HCT116 (cell line): Measurements from ENCODE around the gene CLIC3. TPM values are rescaled to one million over a fixed set of nuclear protein-coding genes. Genes with fewer than 3 reads are reported as not detected.

Source experiments
- ATAC-seq: fragments of 200-7000 bp; cut with Tn5 transposase; 2 replicates; pipeline ENCODE4 v1.9.1; 2020; ENCODE audit warnings: mild to moderate bottlenecking, moderate library complexity
- BruUV-seq: library from RNA; stranded (reverse); fragments of 400-500 nt; replicated peaks from 2 replicates; lab custom pipeline; 2021; lab: Mats Ljungman, UMichigan
- CTCF ChIA-PET: fragments of 300-600 bp; sonication (Branson Sonifier 250); formaldehyde crosslinking; loops from one replicate; lab custom pipeline; 2021; ENCODE audit warnings: antibody characterized with exemption; lab: Charles Lee
- POLR2A ChIA-PET: fragments of 300-600, 350-600 bp; sonication (Branson Sonifier 250); formaldehyde crosslinking; loops from one replicate; lab custom pipeline; 2021; ENCODE audit warnings: antibody characterized with exemption; lab: Charles Lee
- RAD21 ChIA-PET, 2 experiments: fragments of 300-600 bp; sonication (Branson Sonifier 250); formaldehyde crosslinking; loops; one replicate each; lab custom pipeline; 2023; ENCODE audit warnings: low total read pairs in 2 of 2; ENCODE audit not compliant: uncharacterized antibody in 2 of 2, unreplicated experiment in 2 of 2, low non-redundant PET in 1 of 2; lab: Charles Lee
- DNase-seq: peaks from one replicate; pipeline ENCODE4 v3.0.0-alpha.2; 2010; ENCODE audit warnings: low read depth, low spot score
- H2AFZ ChIP-seq: fragments of 200-600 bp; shearing (Covaris generic), sonication (generic); 2 replicates; pipeline ENCODE4 v1.6.1; 2017; ENCODE audit warnings: low read depth, mixed run types, mixed read lengths, antibody characterized with exemption, low read length; ENCODE audit not compliant: poor library complexity, severe bottlenecking
- H3K27ac ChIP-seq: 2 replicates; pipeline ENCODE4 v1.5.1; 2012; ENCODE audit warnings: low read depth, low read length
- H3K27me3 ChIP-seq: fragments of 200-600 bp; sonication (generic); 2 replicates; pipeline ENCODE4 v1.6.1; 2016; ENCODE audit warnings: mixed run types, low read length, mixed read lengths; ENCODE audit not compliant: insufficient read depth
- H3K36me3 ChIP-seq, 2 experiments: fragments of 200-500 bp in 1 of 2; fragments of 200-600 bp in 1 of 2; sonication (Bioruptor generic) in 1 of 2; sonication (generic) in 1 of 2; 2 replicates each; pipeline versions ENCODE4 v1.5.1 to v1.6.1; 2014 to 2016; ENCODE audit warnings: low read length in 2 of 2, inconsistent platforms in 1 of 2, mixed read lengths in 1 of 2, mixed run types in 1 of 2; ENCODE audit not compliant: insufficient read depth in 2 of 2, control insufficient read depth in 1 of 2
- H3K4me1 ChIP-seq, 2 experiments: fragments of 200-600 bp in 1 of 2; sonication (generic) in 1 of 2; 2 replicates each; pipeline versions ENCODE4 v1.5.1 to v1.6.1; 2012 to 2017; ENCODE audit warnings: low read length in 2 of 2, inconsistent platforms in 1 of 2, mild to moderate bottlenecking in 1 of 2, mixed read lengths in 1 of 2, mixed run types in 1 of 2, moderate library complexity in 1 of 2; ENCODE audit not compliant: insufficient read depth in 2 of 2, control insufficient read depth in 1 of 2
- H3K4me2 ChIP-seq: fragments of 200-600 bp; sonication (generic); 2 replicates; pipeline ENCODE4 v1.6.1; 2017; ENCODE audit warnings: mixed run types, low read length, mixed read lengths
- H3K4me3 ChIP-seq, 2 experiments: fragments of 200-600 bp in 1 of 2; sonication (generic) in 1 of 2; replicated peaks in 1 of 2; 2 replicates each; pipeline ENCODE4 v1.5.1; 2011 to 2016; ENCODE audit warnings: low read length in 2 of 2, control low read depth in 1 of 2, low read depth in 1 of 2, mild to moderate bottlenecking in 1 of 2, mixed read lengths in 1 of 2, mixed run types in 1 of 2
- H3K79me2 ChIP-seq: fragments of 200-600 bp; sonication (generic); 2 replicates; pipeline ENCODE4 v1.6.1; 2017; ENCODE audit warnings: mild to moderate bottlenecking, mixed run types, low read length, moderate library complexity, mixed read lengths; ENCODE audit not compliant: insufficient read depth
- H3K9ac ChIP-seq: fragments of 200-600 bp; sonication (generic); 2 replicates; pipeline ENCODE4 v1.6.1; 2016; ENCODE audit warnings: low read length, mixed read lengths
- H3K9me2 ChIP-seq: fragments of 200-600 bp; sonication (generic), shearing (Covaris generic); 2 replicates; pipeline ENCODE4 v1.6.1; 2017; ENCODE audit warnings: mixed run types, mild to moderate bottlenecking, moderate library complexity; ENCODE audit not compliant: insufficient read depth
- H3K9me3 ChIP-seq, 2 experiments: fragments of 200-500 bp in 1 of 2; fragments of 200-600 bp in 1 of 2; sonication (Bioruptor generic) in 1 of 2; sonication (generic) in 1 of 2; 2 replicates each; pipeline ENCODE4 v1.6.1; 2014 to 2017; ENCODE audit warnings: low read length in 2 of 2, mixed read lengths in 2 of 2, inconsistent platforms in 1 of 2, low read depth in 1 of 2, mild to moderate bottlenecking in 1 of 2, mixed run types in 1 of 2, moderate library complexity in 1 of 2; ENCODE audit not compliant: control insufficient read depth in 1 of 2, insufficient read depth in 1 of 2
- H4K20me1 ChIP-seq: fragments of 200-600 bp; sonication (generic), shearing (Covaris generic); 2 replicates; pipeline ENCODE4 v1.6.1; 2017; ENCODE audit warnings: mixed run types, mild to moderate bottlenecking, moderate library complexity; ENCODE audit not compliant: insufficient read depth
- CBX3 ChIP-seq: IDR thresholded peaks from 2 replicates; pipeline ENCODE4 v1.6.1; 2012; ENCODE audit warnings: low read depth
- CEBPB ChIP-seq: IDR thresholded peaks from 2 replicates; pipeline ENCODE4 v1.6.1; 2012; ENCODE audit warnings: low read depth
- EGR1 ChIP-seq: IDR thresholded peaks from 2 replicates; pipeline ENCODE4 v1.6.1; 2012; ENCODE audit warnings: low read depth
- ELF1 ChIP-seq: IDR thresholded peaks from 2 replicates; pipeline ENCODE4 v1.6.1; 2012; ENCODE audit warnings: low read depth, borderline replicate concordance
- EZH2 ChIP-seq: fragments of 200-600 bp; sonication (generic); IDR thresholded peaks from 2 replicates; pipeline ENCODE4 v1.6.1; 2017; ENCODE audit warnings: antibody characterized with exemption, mixed run types
- EZH2phosphoT487 ChIP-seq: fragments of 200-600 bp; IDR thresholded peaks from 2 replicates; pipeline ENCODE4 v1.6.1; 2018; ENCODE audit warnings: antibody characterized with exemption, borderline replicate concordance
- FOSL1 ChIP-seq: IDR thresholded peaks from 2 replicates; pipeline ENCODE4 v1.6.1; 2012; ENCODE audit warnings: low read depth
- MAX ChIP-seq: IDR thresholded peaks from 2 replicates; pipeline ENCODE4 v1.6.1; 2012
- POLR2AphosphoS5 ChIP-seq: IDR thresholded peaks from 2 replicates; pipeline ENCODE4 v1.6.1; 2011; ENCODE audit warnings: mild to moderate bottlenecking, low read depth, low read length, moderate library complexity
- SIN3A ChIP-seq: IDR thresholded peaks from 2 replicates; pipeline ENCODE4 v1.6.1; 2012; ENCODE audit warnings: low read depth
- SP1 ChIP-seq: IDR thresholded peaks from 2 replicates; pipeline ENCODE4 v1.6.1; 2012; ENCODE audit warnings: low read depth
- SRF ChIP-seq: IDR thresholded peaks from 2 replicates; pipeline ENCODE4 v1.6.1; 2012; ENCODE audit warnings: low read depth
- TCF7L2 ChIP-seq: IDR thresholded peaks from 2 replicates; pipeline ENCODE4 v1.7.0; 2011; ENCODE audit warnings: borderline replicate concordance, inconsistent platforms; ENCODE audit not compliant: insufficient read depth, insufficient read length; ENCODE audit errors: extremely low read depth
- YY1 ChIP-seq: IDR thresholded peaks from 2 replicates; pipeline ENCODE4 v1.6.1; 2011; ENCODE audit warnings: low read length, low read depth, moderate library complexity, mild to moderate bottlenecking; ENCODE audit not compliant: insufficient replicate concordance; ENCODE audit errors: extremely low read depth
- ZFX ChIP-seq: fragments of 450-650 bp; IDR thresholded peaks from 2 replicates; pipeline ENCODE4 v1.6.1; 2017
- ZNF274 ChIP-seq: fragments of 200-500 bp; sonication (Bioruptor generic); IDR thresholded peaks from 2 replicates; pipeline ENCODE4 v1.6.1; 2014; ENCODE audit warnings: mild to moderate bottlenecking, low read depth, low read length, inconsistent platforms
- intact Hi-C: fragments of 100-400 bp; cut with micrococcal nuclease; formaldehyde crosslinking; loops from 2 replicates; pipeline ENCODE4 v1.10.0; 2022
- total RNA-seq: library from RNA; stranded (reverse); gene quantifications from one replicate; pipeline ENCODE4 v1.2.1, GENCODE V29; 2021; ENCODE audit not compliant: unreplicated experiment
- TF ChIP-seq, protein P1 (sequence below): IDR thresholded peaks from 2 replicates; pipeline ENCODE4 v1.6.1; 2012; ENCODE audit warnings: low read depth
- TF ChIP-seq, protein P2 (sequence below): IDR thresholded peaks from 2 replicates; pipeline ENCODE4 v1.6.1; 2012

Gene CLIC3
- total RNA-seq, 1 experiment from 2014 or later: 8.4 TPM

- H3K9me3 ChIP-seq: no peaks in the 10 kb centered on the region
- DNase-seq (no peak), ATAC-seq (no peak)
- no peak within 1 kb of the TSS for H3K27ac ChIP-seq
- no peaks in the 10 kb centered on the region for H3K36me3 ChIP-seq
- ChIA-PET CTCF (no interaction called here), RAD21 (no interaction called here), POLR2A (interaction anchor here (1.0 to 1.3 kb wide), 2 partner anchors 9 to 104 kb away, joined by 3 read pairs; no protein-coding TSS in a partner anchor)
- peaks cover 0 to 13% of the 10 kb centered on the region in 2 experiments; a peak in 2 of 4 replicates for H3K4me1 ChIP-seq
- H3K9ac ChIP-seq: no peak within 1 kb of the TSS
- H3K27me3 ChIP-seq: no peaks in the 10 kb centered on the region
- H3K4me3 ChIP-seq: no peak within 1 kb of the TSS
- no peak within 1 kb of the TSS for H3K4me2 ChIP-seq
- H4K20me1 ChIP-seq: no peaks in the 10 kb centered on the region
- intact Hi-C loops: no loop called here
- no peak within 1 kb of the TSS for H2AFZ ChIP-seq
- no peaks in the 10 kb centered on the region for H3K79me2 ChIP-seq
- H3K9me2 ChIP-seq: no peaks in the 10 kb centered on the region
- no TSS peak for BruUV-seq
- TF ChIP-seq ZNF274 (no peak), SP1 (no peak), ELF1 (no peak), YY1 (no peak), TCF7L2 (no peak), FOSL1 (no peak), EGR1 (no peak), MAX (no peak), SIN3A (no peak), CEBPB (no peak), ZFX (no peak), POLR2AphosphoS5 (no peak), EZH2phosphoT487 (no peak), EZH2 (no peak), CBX3 (no peak), SRF (no peak)
- TF ChIP-seq, protein P1, sequence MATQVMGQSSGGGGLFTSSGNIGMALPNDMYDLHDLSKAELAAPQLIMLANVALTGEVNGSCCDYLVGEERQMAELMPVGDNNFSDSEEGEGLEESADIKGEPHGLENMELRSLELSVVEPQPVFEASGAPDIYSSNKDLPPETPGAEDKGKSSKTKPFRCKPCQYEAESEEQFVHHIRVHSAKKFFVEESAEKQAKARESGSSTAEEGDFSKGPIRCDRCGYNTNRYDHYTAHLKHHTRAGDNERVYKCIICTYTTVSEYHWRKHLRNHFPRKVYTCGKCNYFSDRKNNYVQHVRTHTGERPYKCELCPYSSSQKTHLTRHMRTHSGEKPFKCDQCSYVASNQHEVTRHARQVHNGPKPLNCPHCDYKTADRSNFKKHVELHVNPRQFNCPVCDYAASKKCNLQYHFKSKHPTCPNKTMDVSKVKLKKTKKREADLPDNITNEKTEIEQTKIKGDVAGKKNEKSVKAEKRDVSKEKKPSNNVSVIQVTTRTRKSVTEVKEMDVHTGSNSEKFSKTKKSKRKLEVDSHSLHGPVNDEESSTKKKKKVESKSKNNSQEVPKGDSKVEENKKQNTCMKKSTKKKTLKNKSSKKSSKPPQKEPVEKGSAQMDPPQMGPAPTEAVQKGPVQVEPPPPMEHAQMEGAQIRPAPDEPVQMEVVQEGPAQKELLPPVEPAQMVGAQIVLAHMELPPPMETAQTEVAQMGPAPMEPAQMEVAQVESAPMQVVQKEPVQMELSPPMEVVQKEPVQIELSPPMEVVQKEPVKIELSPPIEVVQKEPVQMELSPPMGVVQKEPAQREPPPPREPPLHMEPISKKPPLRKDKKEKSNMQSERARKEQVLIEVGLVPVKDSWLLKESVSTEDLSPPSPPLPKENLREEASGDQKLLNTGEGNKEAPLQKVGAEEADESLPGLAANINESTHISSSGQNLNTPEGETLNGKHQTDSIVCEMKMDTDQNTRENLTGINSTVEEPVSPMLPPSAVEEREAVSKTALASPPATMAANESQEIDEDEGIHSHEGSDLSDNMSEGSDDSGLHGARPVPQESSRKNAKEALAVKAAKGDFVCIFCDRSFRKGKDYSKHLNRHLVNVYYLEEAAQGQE: no peak
- TF ChIP-seq, protein P2, sequence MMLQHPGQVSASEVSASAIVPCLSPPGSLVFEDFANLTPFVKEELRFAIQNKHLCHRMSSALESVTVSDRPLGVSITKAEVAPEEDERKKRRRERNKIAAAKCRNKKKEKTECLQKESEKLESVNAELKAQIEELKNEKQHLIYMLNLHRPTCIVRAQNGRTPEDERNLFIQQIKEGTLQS: no peak
These were observed 13.9 kb downstream of the CLIC3 start, which contains the start of gene LCNL1 for GRCh38 chr9:136982232-136983051. LCNL1 (plus strand) TSS chr9:136982993; CDS start chr9:136983587, 594 bp downstream.
